Measurements from ENCODE around the gene IGFBPL1. TPM values are rescaled to one million over a fixed set of nuclear protein-coding genes. Genes with fewer than 3 reads are reported as not detected.

The IGFBPL1 gene
- total and polyA plus RNA-seq, 2 experiments from 2014 or later, result 2.0 to 24.2 TPM

DNA sequence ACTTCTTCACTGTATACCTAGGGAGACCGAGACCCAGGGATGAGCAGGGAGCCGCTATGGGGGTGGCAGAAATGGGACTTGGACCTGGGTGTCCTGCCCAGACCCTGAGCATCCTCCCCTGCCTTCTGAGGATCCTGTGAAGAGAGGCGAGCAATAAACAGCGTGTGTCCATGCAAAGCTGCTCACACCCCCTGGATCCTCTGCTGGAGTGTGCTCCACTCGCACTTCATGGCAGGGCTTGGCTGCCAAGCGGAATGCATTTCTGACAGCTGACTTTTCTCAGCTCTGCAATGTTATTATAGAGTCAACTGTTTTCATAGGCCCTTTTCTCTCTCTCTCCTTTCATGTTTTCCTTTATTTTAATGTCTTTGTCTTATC, 62.8 kb downstream of the IGFBPL1 start:
- no peaks in the 10 kb centered on the region for H3K27me3 ChIP-seq
- DNase-seq (ENCODE audit: low read depth in 1 of 2, low spot score in 1 of 2), result peak; percentile 12 to 49
- TF ChIP-seq, protein P1, sequence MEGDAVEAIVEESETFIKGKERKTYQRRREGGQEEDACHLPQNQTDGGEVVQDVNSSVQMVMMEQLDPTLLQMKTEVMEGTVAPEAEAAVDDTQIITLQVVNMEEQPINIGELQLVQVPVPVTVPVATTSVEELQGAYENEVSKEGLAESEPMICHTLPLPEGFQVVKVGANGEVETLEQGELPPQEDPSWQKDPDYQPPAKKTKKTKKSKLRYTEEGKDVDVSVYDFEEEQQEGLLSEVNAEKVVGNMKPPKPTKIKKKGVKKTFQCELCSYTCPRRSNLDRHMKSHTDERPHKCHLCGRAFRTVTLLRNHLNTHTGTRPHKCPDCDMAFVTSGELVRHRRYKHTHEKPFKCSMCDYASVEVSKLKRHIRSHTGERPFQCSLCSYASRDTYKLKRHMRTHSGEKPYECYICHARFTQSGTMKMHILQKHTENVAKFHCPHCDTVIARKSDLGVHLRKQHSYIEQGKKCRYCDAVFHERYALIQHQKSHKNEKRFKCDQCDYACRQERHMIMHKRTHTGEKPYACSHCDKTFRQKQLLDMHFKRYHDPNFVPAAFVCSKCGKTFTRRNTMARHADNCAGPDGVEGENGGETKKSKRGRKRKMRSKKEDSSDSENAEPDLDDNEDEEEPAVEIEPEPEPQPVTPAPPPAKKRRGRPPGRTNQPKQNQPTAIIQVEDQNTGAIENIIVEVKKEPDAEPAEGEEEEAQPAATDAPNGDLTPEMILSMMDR (IDR thresholded peaks at IDR 0.05; ENCODE audit: low read depth, low read length), result no peak
- H3K27ac ChIP-seq, result no peak overlapping the region
- no peaks in the 10 kb centered on the region for H3K9me3 ChIP-seq (ENCODE audit: low read depth)
- H3K36me3 ChIP-seq, result no peaks in the 10 kb centered on the region
- no peak overlapping the region for H3K4me3 ChIP-seq
- peaks cover 6% of the 10 kb centered on the region for H3K4me1 ChIP-seq (ENCODE audit: low read depth)

DNA sequence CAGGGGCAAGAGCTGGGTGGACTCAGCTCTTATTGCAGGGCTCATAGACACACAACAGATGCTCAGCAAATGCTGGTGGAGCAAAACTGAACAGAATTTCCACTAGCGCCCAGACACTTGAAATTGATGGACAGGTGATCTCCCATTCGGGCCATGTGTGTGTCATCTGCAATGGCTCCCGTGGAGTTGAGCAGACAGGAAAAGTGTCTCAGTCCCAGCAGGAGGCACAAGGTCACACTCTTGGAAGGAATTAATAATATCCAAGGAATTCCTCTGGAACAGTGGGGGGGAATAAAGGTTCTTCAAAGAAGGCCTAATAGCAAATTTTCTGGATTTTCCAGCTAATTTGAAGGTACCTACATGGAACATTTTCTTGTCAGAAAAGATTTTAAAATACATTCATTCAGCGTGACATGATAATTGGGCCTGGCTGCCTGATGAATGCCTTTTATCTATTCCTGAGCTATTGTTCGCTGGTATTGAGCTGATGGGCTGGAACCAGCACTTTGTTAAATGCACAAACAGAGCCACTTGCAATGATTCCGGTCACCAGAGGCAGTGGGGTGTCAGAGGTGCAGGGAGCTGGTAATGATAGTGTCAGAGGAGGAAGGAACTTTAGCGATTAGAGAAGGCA, 63.3 kb downstream of the IGFBPL1 start:
- TF ChIP-seq, protein P1 (IDR thresholded peaks at IDR 0.05; ENCODE audit: low read depth, low read length), result no peak
- H3K4me1 ChIP-seq (ENCODE audit: low read depth), result peaks cover 6% of the 10 kb centered on the region
- H3K36me3 ChIP-seq, result no peaks in the 10 kb centered on the region
- no peak overlapping the region for H3K4me3 ChIP-seq
- H3K27ac ChIP-seq, result no peak overlapping the region
- H3K9me3 ChIP-seq (ENCODE audit: low read depth), result no peaks in the 10 kb centered on the region
- H3K27me3 ChIP-seq, result no peaks in the 10 kb centered on the region
- no peak for DNase-seq (ENCODE audit: low read depth in 1 of 2, low spot score in 1 of 2)

DNA sequence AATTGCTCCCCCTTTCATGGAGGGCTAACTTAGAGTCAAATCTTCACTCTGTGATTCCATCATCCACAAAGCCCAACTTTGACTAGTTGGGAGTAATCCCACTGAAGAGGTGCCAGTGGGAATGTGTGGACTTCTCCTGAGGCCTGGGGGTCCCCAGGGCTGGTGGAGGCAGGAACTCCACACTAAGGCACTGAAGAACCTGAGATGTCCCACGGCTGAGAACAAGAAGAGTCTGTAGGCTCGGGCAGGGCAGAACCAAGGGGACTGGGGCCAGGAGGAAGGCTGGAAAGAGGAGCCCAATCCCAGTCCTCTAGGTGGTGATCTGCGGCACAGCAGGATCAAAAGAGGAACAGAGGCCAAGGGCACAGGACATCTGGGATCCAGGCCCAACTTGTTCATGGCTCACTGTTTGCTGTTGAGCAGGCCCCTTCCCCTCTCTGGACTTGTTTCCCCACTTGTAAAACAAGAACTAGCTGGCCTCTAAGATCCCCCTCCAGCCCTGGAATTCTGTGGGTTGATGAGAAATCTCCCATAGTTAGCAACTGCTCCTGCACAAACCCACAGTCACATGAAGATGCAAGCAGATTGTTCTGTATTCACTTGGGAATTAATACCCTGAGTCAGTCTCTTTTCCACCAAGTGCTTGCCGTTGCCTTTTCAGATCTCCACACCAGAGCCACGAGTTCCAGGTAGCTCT, 64.4 kb downstream of the IGFBPL1 start:
- Histone ChIP-seq H3K27ac (no peak overlapping the region), H3K36me3 (no peaks in the 10 kb centered on the region), H3K9me3 (ENCODE audit: low read depth) (no peaks in the 10 kb centered on the region), H3K27me3 (no peaks in the 10 kb centered on the region), H3K4me1 (ENCODE audit: low read depth) (peaks cover 6% of the 10 kb centered on the region), H3K4me3 (no peak overlapping the region)
- peak in 1 of 2 donors; percentile 12 for DNase-seq (ENCODE audit: low read depth in 1 of 2, low spot score in 1 of 2)
- TF ChIP-seq, protein P1 (IDR thresholded peaks at IDR 0.05; ENCODE audit: low read depth, low read length), result no peak

DNA sequence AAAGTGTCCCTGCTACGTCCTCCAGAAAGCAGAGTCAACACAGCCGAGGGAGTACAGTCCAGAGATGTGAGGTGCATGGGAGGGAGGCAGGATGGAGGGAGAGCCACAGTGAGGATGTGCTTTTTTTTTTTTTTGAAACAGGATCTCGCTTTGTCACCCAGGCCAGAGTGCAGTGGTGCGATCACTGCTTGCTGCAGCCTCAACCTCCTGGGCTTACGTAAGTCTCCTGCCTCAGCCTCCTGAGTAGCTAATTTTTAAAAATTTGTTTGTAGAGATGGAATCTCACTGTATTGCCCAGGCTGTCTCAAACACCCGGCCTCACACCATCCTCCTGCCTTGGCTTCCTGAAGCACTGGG, 65.0 kb downstream of the IGFBPL1 start:
- DNase-seq (ENCODE audit: low read depth in 1 of 2, low spot score in 1 of 2), result no peak
- Histone ChIP-seq H3K4me3 (no peak overlapping the region), H3K27ac (no peak overlapping the region), H3K36me3 (no peaks in the 10 kb centered on the region), H3K27me3 (no peaks in the 10 kb centered on the region), H3K4me1 (ENCODE audit: low read depth) (peaks cover 6% of the 10 kb centered on the region), H3K9me3 (ENCODE audit: low read depth) (no peaks in the 10 kb centered on the region)
- TF ChIP-seq, protein P1 (IDR thresholded peaks at IDR 0.05; ENCODE audit: low read depth, low read length), result no peak

DNA sequence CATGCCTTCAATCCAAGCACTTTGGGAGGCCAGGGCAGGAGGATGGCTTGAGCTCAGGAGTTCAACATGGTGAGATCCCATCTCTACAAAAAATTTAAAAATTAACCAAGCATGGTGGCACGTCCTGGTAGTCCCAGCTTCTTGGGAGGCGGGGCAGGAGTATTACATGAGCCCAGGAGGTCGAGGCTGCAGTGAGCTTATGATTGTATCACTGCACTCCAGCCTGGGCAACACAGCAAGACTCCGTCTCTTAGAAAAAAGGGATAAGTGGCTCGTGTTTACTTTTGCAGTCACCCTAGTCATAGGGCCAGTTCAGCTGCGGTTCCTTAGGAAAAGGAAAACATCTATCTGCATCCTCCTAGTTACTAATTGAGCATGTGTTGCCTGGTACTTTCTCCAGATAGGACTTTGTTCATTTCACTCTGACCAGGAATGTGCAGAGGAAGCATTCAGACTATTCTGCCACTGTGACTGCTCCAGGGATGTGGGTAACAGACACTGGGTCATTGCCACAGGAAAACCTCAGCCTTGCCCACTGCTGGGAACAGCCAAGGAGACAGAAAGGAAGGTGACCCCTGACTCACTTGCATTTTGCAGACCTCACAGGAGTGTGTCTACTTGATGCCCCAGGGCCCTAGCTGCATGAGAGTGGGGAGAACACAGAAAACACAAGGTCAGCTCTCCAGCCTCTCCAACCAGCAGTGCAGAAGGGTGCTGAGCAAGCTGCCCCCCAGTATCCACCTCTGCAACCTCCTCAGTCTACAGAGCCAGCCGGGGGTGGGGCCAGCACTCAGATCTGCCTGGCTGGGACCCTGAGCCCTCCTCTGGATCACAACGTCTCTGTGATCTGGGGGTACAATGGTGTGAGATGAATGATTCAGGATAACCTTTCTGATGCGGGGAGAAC, 65.6 kb downstream of the IGFBPL1 start:
- Histone ChIP-seq H3K27ac (no peak overlapping the region), H3K9me3 (ENCODE audit: low read depth) (no peaks in the 10 kb centered on the region), H3K27me3 (no peaks in the 10 kb centered on the region), H3K36me3 (no peaks in the 10 kb centered on the region), H3K4me3 (no peak overlapping the region), H3K4me1 (ENCODE audit: low read depth) (peaks cover 6% of the 10 kb centered on the region)
- DNase-seq (ENCODE audit: low read depth in 1 of 2, low spot score in 1 of 2), result no peak
- TF ChIP-seq, protein P1 (IDR thresholded peaks at IDR 0.05; ENCODE audit: low read depth, low read length), result no peak

Measured in cardiac muscle cell (in vitro differentiated cells and primary cell).